ENCODE measurements around the gene EHD4.

EHD4 gene

GRCh38 chr15:41955100-41955499, 17.3 kb downstream of the EHD4 start:
- no peak for DNase-seq

DNA sequence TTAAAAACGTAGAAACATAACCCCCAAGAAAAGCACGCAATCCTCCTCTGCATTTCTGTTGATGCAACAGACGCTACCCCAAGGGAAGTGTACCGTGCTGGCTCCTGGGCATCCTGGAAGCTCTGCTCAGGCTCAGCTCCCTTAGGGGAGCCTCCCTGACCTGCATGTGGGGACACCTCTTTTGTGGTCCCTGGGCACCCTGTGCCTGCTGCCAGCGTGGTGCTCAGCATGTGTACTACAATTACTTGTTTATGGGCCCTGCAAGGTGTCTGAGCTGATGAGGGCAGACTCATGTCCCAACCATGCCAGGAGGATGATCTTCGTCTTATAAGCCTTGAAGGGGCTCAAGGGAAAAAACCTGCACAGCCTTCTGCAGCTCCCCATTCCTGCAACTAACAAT, 18.3 kb downstream of the EHD4 start:
- DNase-seq: no peak

GRCh38 chr15:41952013-41952563, 20.3 kb downstream of the EHD4 start:
- DNase-seq: no peak

DNA sequence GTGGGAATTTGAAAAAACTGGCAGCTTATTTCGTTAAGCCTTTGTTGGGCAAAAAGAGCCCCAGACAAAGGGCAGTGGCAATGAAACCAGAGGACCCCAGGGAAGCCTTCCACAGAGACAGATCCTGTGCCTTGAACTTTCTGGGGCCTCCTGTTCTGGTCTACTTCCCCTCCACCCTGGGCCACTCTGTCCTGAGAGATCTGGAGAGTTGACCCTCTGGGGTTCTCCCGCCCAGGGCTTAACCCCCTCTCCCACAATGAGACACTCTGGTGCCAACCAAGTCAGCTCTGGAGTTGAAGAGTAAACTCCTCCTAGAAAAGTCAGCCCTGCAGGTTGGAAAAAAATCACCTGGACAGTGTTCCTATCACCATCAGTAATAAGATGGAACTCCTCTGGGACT, 20.8 kb downstream of the EHD4 start:
- DNase-seq: no peak

DNA sequence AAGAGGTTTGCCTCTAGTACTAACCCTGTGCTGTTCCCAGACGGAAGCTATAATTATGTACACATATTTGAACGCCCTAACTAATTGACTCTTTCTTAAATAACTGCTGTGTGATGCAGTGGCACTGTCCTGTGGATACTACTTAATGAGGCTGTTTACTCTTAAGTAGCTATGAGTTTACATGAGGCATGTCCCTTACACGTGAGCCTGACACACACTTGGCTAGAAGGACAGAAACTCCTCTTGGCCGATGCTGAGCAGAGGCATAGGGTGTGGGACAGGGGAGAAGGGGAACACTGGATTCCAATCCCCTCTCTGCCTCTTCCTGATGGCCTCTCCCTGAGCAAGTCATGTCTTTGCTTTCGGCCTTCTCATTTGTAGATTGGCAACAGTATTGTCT, 21.9 kb downstream of the EHD4 start:
- DNase-seq: no peak

DNA sequence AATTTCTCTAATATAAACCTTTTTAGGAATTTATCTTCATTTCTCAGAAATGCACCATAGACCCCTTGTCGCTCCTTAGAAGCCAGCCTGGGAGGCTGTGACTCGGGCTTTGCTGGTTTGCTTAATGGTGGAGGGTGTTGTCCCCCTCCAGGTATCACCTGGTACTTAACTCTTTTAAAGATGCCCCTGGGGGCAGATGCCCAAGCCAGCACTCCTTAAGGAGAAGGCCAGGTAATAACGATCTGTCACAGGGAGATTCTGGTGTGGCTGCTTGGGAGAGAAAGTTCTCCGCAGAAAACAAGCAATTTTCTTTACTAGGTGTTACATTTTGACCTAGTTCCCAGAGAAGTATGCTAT, 22.3 kb downstream of the EHD4 start:
- no peak for DNase-seq

DNA sequence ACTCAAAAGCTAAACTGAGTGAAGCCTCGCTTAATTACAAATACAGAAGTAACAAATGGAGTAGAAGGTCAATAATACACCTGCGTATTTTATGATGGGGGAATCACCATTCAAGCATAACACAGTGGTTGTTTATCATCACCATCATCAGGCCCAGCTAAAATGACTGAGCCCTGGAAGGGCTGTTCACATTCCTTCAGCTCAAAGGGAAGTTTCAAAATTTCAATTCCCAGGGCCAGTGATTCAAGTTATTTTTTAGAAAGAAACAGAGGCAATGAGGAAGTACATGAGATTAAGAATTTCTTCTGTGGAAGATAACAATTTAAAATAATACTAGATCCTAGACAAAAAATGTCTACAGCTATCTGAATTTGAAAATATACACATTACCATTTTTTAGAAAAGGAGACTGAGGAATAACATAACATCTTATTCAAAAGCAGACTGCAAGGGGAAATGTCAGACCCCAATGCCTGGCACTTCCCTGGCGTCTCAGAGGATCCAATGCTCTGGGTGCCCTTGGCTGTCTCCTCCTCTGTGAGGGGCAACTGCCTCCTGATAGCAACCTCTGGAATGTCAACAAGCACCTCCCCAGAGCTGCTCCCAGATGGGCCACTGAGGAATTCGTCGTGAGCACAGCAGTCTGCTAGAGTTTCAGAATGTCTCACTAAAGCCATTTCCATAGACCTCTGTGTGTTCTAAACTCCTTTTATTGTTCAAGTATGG, 22.8 kb downstream of the EHD4 start:
- no peak for DNase-seq

GRCh38 chr15:41948490-41948889, 23.9 kb downstream of the EHD4 start:
- no peak for DNase-seq

DNA sequence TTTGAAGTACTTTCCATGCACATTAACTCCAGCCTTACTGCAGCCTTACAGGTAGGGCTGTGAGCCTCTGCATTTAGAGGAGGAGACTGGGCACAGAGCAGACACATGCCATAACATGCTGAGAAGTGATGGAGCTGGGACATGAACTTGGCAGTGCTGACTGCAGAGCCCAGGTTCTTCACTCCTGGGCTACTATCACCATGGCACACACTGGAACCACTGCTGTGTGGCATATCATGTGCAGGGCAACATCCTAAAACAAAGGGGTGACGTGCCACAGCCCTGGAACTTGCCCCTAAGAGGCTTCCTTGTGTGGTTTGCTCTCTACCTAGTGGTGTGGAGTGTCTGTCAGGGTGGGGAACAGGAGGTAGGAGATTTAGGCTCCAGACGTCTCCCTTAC, 25.4 kb downstream of the EHD4 start:
- no peak for DNase-seq

GRCh38 chr15:41945731-41946130, 26.6 kb downstream of the EHD4 start:
- DNase-seq: no peak

DNA sequence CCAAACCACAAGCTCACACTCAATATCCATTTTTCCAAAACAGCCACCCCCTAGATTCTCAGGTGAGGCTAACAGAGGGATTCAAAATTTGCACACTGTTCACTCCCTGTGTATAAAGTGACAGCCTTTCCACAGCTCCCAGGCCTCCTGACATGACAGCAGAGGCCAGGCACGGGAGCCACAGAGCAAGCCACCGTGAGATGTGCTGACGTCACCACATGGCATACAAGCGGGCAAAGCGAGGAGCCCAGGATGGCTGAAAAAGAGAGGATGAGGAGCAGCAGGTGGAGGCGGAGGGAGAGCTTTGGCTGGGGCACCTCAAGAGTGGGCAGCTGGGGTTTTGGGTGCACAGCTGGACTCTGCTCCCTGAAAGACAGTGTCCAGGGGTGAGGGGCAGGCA, 27.1 kb downstream of the EHD4 start:
- DNase-seq: no peak

DNA sequence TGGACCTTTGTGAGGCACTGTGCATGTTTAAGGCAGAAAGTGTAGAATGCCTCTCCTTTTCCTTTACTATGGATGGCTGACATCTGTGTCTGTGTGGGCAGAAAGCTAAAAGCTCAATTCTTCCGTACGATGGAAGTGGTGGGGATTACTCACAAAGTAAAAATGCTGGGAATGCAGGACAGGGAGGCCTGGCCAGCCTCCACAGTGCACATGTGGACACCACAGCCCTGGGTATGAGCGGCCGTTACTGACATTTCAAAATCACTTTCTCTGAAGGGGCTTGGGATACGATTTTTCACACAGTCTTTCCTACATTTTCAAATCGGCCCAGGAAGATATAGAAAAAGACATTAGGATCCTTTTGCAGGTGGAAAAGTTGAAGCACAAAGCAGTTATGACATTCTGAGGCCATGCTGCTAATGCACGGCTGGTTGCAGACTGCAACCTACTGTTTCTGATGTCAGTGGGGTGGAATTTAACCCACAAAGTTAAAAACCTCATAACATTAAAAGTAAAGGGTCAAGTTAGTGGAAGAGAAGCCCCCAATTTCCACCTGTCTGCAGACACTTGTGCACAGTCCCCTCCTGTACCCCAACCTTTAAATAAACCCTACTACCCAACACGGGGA, 27.9 kb downstream of the EHD4 start:
- DNase-seq: no peak

DNA sequence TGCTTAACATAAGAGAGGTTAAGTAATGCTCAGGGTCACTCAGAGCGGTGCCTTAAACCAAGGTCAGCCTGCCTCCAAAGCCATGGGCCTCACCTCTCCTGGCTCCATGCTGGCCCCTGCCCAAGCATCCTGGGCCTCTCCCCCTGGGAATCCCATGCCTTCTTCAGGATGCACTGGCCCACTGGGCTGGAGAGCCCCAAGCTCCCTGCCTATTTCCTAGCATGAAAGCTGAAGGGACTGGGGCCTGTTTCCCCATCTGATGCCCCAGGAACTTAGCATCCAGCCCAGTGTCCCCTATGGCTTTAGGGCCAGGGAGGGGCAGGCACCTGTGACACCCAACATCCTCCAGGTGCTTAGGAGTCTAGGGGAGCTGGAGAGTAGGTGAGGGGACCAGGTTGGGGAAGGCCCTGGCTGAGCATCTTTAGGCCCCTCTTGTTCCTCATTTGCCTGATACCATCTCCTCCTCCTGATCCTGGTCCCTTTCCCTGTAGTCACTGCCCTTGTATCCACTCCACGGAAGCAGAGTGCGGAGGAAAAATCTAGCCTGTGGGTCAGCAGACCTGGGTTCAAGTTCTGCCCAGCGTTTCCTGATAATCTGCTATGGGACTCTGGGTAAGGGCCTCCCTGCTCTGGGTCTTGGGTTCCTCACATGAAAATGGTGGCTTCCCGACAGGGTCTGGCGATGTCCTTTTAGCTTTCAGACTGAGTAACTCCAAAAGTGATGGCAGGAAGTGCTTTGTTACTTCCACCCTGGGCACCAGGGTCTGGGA, 28.6 kb downstream of the EHD4 start:
- DNase-seq: no peak

- no peak for DNase-seq
These were observed 29.5 kb downstream of the EHD4 start for GRCh38 chr15:41942886-41943285.

- no peak for DNase-seq
These were observed 30.5 kb downstream of the EHD4 start for GRCh38 chr15:41941644-41942415.

DNA sequence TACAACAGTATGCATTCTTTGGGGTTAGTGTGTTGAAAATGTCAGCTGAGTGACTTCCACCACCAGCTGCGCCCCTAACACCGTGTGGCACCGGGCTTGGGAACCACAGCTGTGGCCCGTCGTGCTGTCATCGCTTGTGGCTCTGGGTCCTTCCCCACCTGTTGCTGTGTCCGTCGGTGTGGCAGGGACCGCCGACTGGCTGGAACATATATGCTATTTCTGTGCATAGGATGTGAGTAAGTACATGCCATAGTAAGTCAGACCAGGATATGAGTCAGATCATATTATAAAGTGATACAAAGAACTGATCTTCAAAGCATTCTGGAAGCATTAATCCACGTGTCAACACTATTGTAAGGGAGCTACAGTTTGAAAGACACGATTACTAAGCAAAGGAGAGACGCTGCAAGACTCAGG, 31.9 kb downstream of the EHD4 start:
- DNase-seq: no peak

DNA sequence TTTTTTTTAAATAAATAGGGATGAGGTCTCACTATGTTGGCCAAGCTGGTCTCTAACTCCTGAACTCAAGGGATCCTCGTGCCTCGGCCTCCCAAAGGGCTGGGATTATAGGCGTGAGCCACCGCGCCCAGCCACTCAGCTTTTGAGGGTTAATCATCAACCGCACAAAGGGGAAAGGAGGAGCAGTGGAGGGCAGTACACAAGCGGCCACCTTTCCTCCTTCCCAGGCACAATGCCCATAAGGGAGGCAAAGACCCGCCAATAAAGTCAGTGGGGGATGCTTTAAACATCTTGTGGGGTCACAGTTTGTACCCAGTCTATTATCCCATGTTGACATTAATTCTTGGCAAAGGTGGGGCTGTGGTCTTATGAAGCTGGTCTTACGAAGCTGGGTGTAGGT, 32.4 kb downstream of the EHD4 start:
- no peak for DNase-seq

GRCh38 chr15:41937568-41937923, 34.8 kb downstream of the EHD4 start:
- no peak for DNase-seq

- DNase-seq: no peak
These were observed 35.4 kb downstream of the EHD4 start for GRCh38 chr15:41936649-41937567.

DNA sequence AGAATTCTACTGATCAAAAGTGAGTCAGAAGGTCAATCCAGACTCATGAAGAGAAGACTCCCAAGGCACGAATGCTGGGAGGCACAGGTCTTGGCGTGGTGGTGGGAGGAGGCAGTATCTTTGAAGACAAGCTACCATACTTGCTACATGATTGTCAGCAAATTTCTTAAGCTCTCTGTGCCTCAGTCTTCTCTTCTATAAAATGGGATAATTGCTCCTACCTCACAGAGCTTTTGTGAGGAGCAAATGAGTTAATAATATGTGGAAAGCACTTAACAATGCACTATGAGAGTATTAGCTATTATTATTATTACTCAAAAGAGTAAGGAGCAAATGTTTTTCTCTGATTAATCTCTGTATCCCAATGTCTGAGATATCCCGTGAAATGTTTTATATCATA, 36.2 kb downstream of the EHD4 start:
- DNase-seq: no peak

GRCh38 chr15:41935566-41936020, 36.8 kb downstream of the EHD4 start:
- DNase-seq: no peak

GRCh38 chr15:41934843-41935242, 37.5 kb downstream of the EHD4 start:
- DNase-seq: no peak

Measured in NCI-H446 treated with DMSO at 0.1 percent for 48 hours (cell line).